ENCODE measurements around the gene ADAM12.

DNA sequence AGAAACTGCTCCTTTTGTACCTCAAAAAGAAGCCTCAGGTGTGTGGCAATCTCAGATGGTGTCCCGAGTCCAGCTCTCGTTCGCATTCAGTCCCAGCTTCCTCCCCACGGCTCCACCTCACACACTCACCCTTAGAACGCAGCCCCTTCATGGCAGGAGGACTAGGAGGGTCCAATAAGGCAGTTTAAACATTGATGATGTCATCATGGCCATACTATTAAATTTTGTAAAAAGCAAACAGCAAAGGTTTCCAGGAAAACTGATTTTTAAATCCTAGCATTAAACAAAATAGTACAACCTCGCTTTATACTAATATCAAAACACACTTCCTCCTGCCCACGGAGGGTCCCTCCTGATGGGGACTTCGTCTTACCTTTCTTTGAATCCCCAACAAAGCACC, 133.0 kb downstream of the ADAM12 start:
- TF ChIP-seq, protein P1, sequence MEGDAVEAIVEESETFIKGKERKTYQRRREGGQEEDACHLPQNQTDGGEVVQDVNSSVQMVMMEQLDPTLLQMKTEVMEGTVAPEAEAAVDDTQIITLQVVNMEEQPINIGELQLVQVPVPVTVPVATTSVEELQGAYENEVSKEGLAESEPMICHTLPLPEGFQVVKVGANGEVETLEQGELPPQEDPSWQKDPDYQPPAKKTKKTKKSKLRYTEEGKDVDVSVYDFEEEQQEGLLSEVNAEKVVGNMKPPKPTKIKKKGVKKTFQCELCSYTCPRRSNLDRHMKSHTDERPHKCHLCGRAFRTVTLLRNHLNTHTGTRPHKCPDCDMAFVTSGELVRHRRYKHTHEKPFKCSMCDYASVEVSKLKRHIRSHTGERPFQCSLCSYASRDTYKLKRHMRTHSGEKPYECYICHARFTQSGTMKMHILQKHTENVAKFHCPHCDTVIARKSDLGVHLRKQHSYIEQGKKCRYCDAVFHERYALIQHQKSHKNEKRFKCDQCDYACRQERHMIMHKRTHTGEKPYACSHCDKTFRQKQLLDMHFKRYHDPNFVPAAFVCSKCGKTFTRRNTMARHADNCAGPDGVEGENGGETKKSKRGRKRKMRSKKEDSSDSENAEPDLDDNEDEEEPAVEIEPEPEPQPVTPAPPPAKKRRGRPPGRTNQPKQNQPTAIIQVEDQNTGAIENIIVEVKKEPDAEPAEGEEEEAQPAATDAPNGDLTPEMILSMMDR (conservative IDR thresholded peaks at IDR 0.05): no peak
- no peak for TF ChIP-seq EZH2 (IDR thresholded peaks at IDR 0.05; ENCODE audit: low read depth)
